NCI-H2227 (cell line): Measurements from ENCODE around the gene TGIF2.
"Not testable (repeated sequence)": the region's sequence is repeated elsewhere in the genome, so short reads cannot be mapped to it uniquely, and the experiment has no call there.

Experiments
- DNase-seq: peaks from one replicate; lab custom pipeline; 2025; ENCODE audit not compliant: unreplicated experiment; lab: John Stamatoyannopoulos, UW

The TGIF2 gene

DNA sequence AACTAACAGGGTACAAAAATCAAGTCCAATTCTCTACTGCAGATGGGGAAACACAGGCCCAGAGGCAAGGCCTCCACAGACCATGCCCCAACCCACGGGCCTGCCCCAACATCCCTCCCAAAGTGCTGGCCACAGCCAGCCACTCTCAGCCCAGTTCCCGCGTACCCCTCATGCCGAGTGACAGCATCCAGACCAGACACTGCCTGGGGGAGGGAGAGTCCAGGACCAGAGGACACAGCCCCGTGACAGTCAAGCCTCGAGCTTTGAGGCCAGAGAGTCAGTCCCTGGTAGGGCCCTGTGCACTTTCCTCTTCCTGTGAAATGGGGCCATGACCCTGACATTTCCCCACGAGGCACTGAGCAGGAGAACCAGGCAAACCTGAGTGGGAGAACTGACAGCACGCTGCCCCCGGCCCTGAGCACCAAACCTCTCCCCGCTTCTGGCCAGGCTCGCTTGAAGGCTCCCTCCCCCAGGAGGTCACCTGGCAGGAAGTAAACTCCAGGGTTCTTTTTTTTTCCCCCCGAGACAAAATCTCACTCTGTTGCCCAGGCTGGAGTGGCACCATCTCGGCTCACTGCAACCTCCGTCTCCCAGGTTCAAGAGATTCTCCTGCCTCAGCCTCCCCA is 27.2 kb upstream of the TGIF2 start:
- no peak for DNase-seq

DNA sequence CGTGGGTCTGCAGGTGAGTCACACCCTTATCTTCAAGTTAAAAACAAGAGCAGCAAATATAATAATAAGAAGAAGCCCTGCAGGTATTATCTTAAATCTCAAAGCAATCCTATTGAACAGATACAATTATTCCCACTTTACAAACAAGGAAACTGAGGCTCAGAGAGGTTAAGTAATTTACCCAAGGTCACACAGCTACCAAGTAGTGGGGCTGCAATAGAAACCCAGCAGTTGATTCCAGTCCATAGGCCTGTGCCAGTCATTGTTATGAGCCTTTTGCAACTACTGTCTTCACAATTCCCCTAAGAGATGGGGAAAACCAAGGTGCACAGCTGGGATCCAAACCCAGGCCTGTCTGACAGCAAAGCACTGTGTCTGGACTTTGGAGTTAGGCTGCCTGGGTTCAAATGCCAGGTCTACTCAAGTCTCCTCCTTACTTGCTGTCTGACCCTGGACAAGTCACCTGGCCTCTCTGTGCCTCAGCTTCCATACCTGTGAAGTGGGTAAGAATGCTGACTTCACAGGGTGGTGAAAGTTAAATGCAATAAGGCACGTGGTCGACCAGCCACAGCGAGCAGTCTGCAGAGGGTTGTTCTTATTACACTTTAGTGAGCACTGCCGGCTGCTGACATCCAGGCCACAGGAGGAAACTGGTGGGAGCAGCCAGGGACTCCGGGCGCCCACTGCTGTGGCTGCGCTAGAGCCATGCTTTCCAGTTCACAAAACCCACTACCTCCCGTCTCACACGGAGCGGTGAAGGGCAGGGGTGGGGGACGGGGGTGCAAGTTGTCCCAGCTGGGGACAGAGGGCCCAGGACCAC is 26.0 kb upstream of the TGIF2 start:
- no peak for DNase-seq

GRCh38 chr20:36548006-36548315 is 25.4 kb upstream of the TGIF2 start:
- DNase-seq = no peak

DNA sequence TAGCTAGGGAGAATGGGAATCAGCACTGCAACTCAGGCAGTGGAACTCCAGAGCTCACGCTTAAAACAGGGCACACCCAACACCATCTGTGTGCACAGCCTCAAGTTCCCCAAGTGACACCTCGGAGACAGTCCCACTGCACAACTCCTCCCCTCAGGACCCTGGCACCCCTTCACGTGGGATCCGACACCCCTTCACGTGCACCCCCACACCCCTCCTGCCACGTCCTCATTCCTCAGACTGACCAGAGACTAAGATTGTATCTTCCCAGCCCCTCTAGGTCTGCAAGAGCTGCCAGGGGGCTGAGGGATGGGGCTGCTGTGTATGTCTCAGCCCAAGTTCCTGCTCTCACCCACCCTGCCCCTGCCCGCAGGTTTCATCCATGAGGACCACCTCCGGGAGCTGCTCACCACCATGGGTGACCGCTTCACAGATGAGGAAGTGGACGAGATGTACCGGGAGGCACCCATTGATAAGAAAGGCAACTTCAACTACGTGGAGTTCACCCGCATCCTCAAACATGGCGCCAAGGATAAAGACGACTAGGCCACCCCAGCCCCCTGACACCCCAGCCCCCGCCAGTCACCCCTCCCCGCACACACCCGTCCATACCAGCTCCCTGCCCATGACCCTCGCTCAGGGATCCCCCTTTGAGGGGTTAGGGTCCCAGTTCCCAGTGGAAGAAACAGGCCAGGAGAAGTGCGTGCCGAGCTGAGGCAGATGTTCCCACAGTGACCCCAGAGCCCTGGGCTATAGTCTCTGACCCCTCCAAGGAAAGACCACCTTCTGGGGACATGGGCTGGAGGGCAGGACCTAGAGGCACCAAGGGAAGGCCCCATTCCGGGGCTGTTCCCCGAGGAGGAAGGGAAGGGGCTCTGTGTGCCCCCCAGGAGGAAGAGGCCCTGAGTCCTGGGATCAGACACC is 24.4 kb upstream of the TGIF2 start:
- DNase-seq = no peak

- no peak for DNase-seq
These were observed 23.8 kb upstream of the TGIF2 start for GRCh38 chr20:36549628-36549941.

DNA sequence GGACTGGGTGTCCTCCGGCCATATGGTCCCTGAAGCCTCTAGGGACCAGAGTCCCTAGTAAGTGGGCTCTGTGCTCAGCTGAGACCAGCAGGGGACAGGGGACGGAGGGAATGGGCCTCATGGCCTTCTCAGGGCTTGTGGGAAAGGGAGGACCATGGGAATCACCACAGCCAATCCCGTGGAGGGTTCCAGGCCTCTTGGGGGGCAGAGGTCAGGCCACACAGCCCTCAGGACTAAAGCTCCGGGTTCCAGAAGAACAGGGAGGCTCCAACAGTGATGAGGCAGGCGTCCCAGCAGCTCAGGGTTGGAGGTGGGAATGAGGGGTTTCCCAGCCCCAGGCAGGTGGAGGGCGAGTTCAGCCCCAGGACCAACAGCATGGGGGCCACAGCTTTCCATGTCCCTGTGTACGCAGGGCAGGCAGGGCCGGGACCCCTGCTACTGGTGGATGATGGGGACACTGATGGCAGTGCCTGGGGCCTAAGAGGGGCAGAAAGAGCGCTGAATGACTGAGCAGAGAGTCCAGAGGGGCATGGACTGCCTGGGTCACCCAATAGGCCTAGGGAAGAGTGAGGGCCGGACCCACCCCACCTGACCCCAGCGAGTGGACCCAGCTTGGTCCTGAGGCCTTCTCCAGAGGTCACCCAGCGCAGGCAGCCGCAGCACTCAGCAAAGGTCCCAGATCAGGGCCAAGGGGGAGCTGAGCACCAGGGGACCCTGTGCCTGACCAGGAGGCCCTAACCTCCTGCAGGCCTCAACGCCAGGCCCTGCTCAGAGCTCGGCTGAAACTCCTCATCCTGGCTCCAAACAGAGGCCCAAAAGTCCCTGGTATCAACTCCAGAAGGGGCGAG is 23.2 kb upstream of the TGIF2 start:
- no peak for DNase-seq

GRCh38 chr20:36550790-36551299 is 22.6 kb upstream of the TGIF2 start:
- DNase-seq = no peak

- no peak for DNase-seq
These were observed 18.1 kb upstream of the TGIF2 start for GRCh38 chr20:36555248-36555647.

GRCh38 chr20:36562724-36563123 is 10.7 kb upstream of the TGIF2 start:
- peak; percentile 30 for DNase-seq

DNA sequence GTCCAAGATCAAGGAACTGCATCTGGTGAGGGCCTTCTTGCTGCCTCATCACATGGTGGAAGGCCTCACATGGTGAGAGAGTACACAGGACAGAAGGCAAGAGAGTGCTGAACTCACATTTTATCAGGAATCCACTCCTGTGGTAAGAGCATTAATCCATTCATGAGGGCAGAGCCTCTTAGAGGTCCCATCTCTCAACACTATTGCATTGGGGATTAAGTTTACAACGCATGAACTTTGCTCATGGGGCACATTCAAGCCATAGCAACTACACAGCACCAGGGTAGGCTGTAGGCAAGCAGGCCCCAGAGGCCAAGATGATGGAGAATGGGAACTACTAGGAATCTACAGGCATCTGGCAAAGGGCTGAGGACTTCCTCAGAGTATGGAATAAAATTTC is 10.0 kb upstream of the TGIF2 start:
- DNase-seq = no peak

- not testable (repeated sequence) for DNase-seq
These were observed 9.2 kb upstream of the TGIF2 start for GRCh38 chr20:36564078-36564725.

- DNase-seq = not testable (repeated sequence)
These were observed 8.7 kb upstream of the TGIF2 start for GRCh38 chr20:36564726-36565121.

GRCh38 chr20:36565520-36565919 is 7.9 kb upstream of the TGIF2 start:
- DNase-seq = no peak

DNA sequence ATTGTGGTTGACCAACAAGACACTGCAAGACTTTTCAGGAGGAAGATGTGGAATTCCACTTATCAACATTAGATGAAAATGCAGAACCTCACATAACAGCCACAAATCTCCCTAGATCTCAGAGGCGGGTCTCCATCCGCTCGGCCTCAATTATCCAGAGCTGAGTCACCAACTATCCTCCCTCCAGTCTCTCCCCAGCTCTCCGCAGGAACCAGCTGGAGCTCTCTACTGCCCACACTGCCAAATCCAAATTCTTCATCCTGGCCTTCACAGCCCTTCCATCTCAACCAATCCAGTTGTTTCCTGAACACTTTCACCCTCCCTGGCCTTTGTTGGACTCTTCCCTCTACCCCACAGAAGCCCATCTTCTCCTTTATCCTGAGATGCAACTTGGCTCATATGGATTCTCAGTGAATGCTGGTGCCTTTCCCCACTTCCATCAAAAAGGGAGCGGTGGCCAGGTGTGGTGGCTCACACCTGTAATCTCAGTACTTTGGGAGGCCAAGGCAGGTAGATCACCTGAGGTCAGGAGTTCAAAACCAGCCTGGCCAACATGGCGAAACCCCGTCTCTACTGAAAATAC is 3.5 kb upstream of the TGIF2 start:
- DNase-seq = no peak

DNA sequence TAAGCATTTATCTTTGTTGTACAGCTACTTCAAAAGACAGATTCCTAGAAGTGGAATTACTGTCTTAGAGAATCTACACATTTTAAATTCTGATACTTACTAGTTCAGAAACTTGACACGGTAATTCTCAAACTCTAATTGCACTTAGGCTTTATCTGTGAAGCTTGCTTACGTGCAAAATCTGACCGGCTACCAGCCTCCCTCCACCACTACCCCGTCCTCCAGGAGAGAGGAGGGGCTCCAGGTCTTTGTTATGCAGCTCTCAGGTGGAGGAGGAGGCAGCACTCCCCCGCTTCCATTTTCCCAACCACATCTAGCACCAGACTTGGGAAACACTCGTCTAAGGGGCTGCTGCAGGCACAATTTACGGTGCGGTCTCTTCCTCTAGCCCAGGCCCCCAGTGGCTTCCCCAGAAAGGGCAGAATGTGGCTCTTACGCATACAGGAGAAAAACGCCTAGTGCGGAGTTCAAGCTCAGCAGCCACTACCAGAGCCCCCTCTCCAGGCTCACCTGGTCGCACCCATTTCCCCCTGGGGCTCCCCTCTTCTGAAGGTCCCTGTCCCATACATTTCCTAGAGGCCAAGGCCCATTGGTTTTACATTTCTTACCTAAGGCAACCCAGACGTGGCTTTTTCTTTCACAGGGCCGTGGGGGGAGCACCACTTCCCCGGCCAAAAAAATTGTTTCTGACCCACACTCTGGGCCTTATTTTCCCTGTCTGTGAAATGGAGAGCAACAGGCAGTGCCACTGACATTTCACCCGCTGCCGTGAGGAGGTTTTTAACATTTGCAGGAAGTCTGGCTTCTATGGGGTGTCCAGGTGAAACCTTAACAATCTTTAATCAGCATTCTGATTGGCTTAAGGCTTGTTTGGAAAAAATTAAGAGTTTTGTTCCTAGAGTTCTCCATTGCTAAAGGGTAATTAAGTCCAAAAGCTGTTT is 1.6 kb upstream of the TGIF2 start:
- DNase-seq = peak; percentile 54

DNA sequence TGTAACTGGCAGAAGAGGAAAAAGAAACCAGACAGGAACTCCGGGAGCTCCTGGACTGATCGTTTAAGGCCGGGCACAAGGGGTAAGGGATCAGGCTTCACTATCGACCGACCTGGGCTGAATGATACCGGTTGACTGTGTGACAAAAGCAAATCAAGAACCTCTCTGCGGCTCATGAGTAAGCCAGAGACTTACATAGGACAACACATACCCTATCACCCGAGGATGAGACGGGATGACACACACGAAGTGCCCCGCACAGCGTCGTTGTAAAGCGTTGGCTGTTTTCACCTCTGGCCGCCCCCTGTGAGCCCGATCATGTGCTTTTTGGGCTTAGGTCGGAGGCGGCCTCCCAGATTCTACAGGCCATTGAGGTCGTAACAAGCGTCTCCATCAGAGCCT is 695 bp upstream of the TGIF2 start:
- DNase-seq = no peak

DNA sequence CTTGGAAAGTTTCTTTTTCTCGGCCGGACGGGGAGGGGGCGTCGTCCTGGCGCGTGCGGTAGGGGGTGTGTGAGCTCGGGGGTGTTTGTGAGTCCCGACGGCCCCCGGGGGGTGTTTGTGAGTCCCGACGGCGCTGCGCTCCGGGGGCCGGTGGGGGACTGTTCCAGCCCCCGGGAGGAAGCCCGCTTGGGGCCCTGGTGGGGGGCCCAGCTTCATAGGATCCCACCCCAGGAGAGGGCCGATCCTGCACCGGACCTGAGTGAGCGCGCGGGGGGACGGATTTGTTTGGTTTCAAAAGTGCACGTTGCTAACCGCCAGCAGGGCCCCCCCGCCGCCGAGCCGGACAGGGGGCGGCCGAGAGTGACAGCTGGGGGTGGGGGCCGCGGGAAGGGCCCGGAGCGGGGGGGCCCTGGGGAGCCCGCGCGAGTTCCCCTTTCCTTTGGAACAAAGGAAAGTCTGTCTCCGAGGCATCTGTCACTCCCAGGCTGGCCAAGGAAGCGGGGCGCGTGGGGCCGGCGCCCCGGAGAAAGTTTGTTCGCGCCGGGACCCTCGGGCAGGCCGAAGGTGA is 485 bp downstream of the TGIF2 start:
- no peak for DNase-seq

- peak; percentile 30 for DNase-seq
These were observed 1.2 kb downstream of the TGIF2 start for GRCh38 chr20:36574366-36575135.
